Sciatic nerve (tissue), 2 donors: Measurements from ENCODE around the gene SLC13A2. TPM values are rescaled to one million over a fixed set of nuclear protein-coding genes. Genes with fewer than 3 reads are reported as not detected.
A peak's percentile ranks its signal among the peaks of the same experiment; 100 is the strongest.
"Not testable (repeated sequence)": the region's sequence is repeated elsewhere in the genome, so short reads cannot be mapped to it uniquely, and the experiment has no call there.

Experiments
- ATAC-seq: fragments of 200-7000 bp; cut with Tn5 transposase; one replicate; pipeline ENCODE4 v1.9.1; 2020; ENCODE audit warnings: mild to moderate bottlenecking, moderate library complexity
- DNase-seq: peaks from one replicate; pipeline ENCODE4 v3.0.0-alpha.2; 2020; ENCODE audit warnings: low spot score
- intact Hi-C: fragments of 100-400 bp; cut with DNase I; formaldehyde crosslinking; loops from one replicate; pipeline ENCODE4 v1.14.2; 2022
- total RNA-seq: library from RNA; stranded (reverse); fragmentation: NEBNext Ultra II Directional; extraction: Animal tissue kit (Norgen Biotek cat#: 25700); gene quantifications from one replicate; pipeline ENCODE4 v1.2.1, GENCODE V29; 2021
- donor health status: DM: no; HTN: no; CAD: no.
- donor health status: DM: no; HTN: no; CAD: no.

The SLC13A2 gene
- total RNA-seq: not detected

GRCh38 chr17:28473542-28473941 is at the start of gene SLC13A2:
TSS of gene SLC13A2 (plus strand) at chr17:28473644. CDS start at chr17:28473713, 69 bp downstream.
- ATAC-seq (no peak), DNase-seq (peak; percentile 17)
- intact Hi-C loops: no loop called here

DNA sequence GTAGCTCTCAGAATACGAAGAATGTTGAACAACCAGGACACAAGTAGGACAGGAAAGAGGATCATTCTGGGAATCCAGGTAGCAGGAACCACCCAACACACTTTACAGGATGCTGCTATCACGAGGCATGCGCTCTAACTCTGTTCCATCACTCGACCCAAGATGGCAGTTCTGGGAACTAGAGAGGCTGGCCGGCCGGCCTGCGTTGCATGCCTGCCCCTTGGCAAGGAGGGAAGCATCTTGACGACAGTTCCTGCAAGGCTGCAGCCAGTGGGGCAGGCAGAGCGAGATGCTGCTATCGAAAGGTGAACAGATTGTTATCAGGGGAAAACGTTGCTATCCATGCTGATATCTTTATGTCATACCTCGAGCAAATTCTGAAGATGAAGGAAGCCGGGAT is 48.2 kb upstream of the SLC13A2 start:
- intact Hi-C loops: no loop called here
- ATAC-seq (no peak), DNase-seq (no peak)

GRCh38 chr17:28426081-28426519 is 47.3 kb upstream of the SLC13A2 start:
- intact Hi-C loops: no loop called here
- ATAC-seq (no peak), DNase-seq (no peak)

DNA sequence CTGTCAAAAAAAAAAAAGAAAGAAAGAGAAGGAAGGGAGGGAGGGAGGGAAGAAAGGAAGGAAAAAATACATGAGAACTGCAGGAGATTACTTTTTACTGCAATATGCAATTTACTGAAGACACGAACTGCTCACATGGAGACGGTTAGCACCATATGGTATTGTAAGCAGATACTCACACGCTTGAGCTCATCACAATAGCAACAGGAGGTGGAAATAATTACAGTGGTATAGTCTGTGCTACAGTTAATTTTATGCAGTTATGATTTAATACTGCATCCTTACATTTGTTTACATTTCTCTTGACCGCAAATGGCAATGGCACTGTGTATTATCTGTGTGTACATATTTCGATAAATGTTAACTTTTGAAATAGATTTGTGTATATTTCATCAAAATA is 46.1 kb upstream of the SLC13A2 start:
- intact Hi-C loops: no loop called here
- DNase-seq (no peak), ATAC-seq (no peak)

DNA sequence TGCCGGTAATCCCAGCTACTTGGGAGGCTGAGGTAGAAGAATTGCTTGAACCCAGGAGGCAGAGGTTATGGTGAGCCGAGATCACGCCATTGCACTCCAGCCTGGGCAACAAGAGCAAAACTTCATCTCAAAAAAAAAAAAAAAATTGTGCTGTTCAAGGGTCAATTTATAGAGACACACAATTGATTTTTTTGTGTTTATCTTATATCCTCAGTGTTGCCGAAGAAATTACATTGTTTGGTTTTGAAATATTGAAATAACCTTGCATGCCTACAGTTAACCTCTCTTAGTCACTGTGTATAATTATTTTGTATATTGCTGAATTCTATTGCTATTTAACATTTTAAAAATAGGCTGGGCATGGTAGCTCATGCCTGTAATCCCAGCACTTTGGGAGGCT is 45.5 kb upstream of the SLC13A2 start:
- DNase-seq, ATAC-seq, intact Hi-C loops: not testable (repeated sequence)

- ATAC-seq: no peak
- intact Hi-C loops: no loop called here
- DNase-seq: no peak
Observed at GRCh38 chr17:28433721-28434120, 39.7 kb upstream of the SLC13A2 start.

DNA sequence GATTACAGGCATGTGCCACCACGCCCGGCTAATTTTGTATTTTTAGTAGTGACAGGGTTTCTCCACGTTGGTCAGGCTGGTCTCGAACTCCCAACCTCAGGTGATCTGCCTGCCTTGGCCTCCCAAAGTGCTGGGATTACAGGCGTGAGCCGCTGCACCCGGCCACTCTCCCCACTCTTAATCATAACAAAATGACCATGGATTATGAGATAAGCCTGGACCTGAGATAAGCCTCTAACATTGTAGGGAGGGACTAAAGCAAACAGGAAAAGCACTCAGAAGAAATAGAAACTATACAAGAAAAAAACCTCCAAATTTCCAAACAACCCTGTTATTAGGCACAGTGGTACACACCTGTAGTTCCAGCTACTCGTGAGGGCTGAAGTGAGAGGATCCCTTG is 39.1 kb upstream of the SLC13A2 start:
- DNase-seq, intact Hi-C loops, ATAC-seq: not testable (repeated sequence)

DNA sequence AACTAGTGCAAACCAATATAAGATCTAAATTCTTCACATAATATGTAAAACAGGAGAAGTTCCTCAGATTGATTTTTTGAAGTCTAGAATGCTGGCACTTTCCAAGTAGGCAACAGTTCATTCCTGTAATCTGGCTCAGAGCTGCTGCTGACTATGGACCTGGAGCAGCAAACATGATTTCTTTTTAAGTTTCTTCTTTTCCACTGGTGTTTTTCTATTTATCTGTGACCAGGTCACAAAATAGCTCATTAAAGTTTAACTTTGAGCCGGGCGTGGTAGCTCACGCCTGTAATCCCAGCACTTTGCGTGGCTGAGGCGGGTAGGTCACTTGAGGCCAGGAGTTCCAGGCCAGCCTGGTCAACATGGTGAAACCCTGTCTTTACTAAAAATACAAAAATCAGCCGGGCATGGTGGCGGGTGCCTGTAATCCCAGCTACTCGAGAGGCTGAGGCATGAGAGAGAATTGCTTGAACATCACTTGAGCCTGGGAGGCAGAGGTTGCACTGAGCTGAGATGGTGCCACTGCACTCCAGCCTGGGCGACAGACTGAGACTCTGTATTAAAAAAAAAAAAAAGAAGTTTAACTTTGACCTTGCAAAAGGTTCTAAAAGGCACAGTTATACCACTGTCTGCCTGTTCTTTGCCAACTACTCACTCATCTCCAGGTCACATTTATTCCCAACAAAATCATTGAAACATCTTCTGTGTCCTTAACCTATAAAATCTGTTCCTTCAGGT is 29.4 kb upstream of the SLC13A2 start:
- DNase-seq (no peak), ATAC-seq (no peak)
- intact Hi-C loops: no loop called here

- DNase-seq (no peak), ATAC-seq (no peak)
- intact Hi-C loops: no loop called here
Observed at GRCh38 chr17:28446716-28447395, 26.6 kb upstream of the SLC13A2 start.

DNA sequence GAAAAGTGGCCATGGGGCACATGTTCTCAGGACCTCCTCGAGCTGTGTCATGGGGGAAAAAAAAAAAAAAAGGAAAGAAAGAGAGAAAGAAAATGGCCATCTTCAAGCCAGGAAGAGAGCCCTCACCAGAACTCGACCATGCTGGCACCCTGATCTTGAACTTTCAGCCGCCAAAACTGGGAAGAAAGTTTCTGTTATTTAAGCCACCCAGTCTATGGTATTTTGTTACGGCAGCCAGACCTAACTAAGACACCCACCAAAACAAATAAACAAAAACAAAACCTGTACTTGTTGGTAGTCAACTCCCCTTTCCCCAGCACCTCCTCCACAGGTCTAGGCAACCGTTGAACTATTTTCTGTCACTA is 26.1 kb upstream of the SLC13A2 start:
- ATAC-seq (no peak), DNase-seq (no peak)
- intact Hi-C loops: no loop called here

DNA sequence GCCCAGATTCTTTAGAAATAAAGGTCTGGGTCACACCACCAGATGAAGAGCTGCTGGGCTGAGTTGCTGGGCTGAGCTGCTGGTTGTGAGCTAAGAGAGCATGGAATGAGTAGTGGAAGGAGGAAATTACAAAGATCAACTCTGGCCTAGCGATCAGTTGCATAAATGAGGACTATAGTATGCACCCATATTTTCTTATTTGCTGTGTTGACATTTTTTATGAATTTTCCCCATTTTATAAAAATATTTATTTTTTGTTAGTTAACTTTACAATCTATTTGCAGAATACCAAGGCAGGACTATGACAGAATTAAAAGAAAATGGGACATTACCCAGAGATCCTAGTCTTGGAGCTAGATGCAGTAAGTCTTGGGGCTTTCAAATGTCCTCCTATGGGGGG is 23.6 kb upstream of the SLC13A2 start:
- intact Hi-C loops: no loop called here
- no peak for ATAC-seq
- DNase-seq: no peak

- DNase-seq (no peak), ATAC-seq (no peak)
- intact Hi-C loops: no loop called here
Observed at GRCh38 chr17:28457890-28458289, 15.6 kb upstream of the SLC13A2 start.

- DNase-seq, intact Hi-C loops: not testable (repeated sequence)
Observed at GRCh38 chr17:28458881-28459280, 14.6 kb upstream of the SLC13A2 start.

GRCh38 chr17:28460901-28461300 is 12.5 kb upstream of the SLC13A2 start:
- no peak for ATAC-seq
- no peak for DNase-seq
- intact Hi-C loops: no loop called here

More at GRCh38 chr17:28458881-28459280, 14.6 kb upstream of the SLC13A2 start:
- ATAC-seq: not testable (repeated sequence)

DNA sequence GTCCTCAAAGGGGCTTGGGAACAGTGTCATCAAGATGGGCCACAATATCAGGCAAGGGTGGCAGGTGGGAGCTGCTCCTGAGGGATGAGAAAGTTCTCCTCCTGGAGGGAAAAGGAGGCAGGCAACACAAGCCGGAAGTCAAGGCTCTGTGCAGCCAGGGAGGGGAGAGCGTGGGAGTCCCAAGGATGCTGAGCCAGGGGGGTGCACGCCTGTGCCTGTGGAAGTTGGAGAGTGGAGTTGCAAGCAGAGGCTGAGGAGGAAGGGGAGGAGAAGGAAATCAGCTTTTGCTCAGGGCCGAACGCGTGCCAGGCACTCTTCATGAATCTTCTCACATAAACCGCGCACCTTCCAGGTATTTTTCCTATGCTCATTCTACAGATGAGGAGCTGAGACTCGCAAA is 7.4 kb upstream of the SLC13A2 start:
- ATAC-seq (no peak), DNase-seq (no peak)
- intact Hi-C loops: no loop called here

GRCh38 chr17:28466521-28467048 is 6.9 kb upstream of the SLC13A2 start:
- ATAC-seq: no peak

DNA sequence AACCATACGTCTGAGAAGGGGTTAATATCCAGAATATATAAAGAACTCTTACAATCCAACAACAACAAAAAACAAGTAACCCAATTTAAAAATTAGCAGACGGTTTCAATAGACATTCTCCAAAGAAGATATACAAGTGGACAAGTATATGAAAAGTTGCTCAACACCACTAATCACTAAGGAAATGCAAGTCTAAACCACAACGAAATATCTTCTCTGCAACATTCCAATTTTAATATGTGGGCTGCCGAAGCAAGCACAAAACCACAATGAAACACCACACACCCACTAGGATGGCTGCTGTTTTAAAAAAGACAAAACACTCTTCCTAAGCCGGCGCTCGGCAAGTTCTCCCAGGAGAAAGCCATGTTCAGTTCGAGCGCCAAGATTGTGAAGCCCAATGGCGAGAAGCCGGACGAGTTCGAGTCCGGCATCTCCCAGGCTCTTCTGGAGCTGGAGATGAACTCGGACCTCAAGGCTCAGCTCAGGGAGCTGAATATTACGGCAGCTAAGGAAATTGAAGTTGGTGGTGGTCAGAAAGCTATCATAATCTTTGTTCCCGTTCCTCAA is 5.9 kb upstream of the SLC13A2 start:
- intact Hi-C loops: no loop called here

More at GRCh38 chr17:28466521-28467048, 6.9 kb upstream of the SLC13A2 start:
- intact Hi-C loops: no loop called here
- no peak for DNase-seq

GRCh38 chr17:28468033-28468735 is 5.3 kb upstream of the SLC13A2 start:
- ATAC-seq, DNase-seq, intact Hi-C loops: not testable (repeated sequence)

More for the DNA sequence above, 5.9 kb upstream of the SLC13A2 start:
- ATAC-seq (no peak), DNase-seq (no peak)

- ATAC-seq (no peak), DNase-seq (no peak)
- intact Hi-C loops: no loop called here
Observed at GRCh38 chr17:28468781-28469180, 4.7 kb upstream of the SLC13A2 start.
